HG03064 (cell line): ENCODE results near the gene TMEM63A.
"Not testable (repeated sequence)": the region's sequence is repeated elsewhere in the genome, so short reads cannot be mapped to it uniquely, and the experiment has no call there.

Experiments used
- ATAC-seq: cut with Tn5 transposase; IDR thresholded peaks from one replicate; pipeline ENCODE4 v1.9.1; 2021; ENCODE audit warnings: low read depth; ENCODE audit not compliant: unreplicated experiment

Gene TMEM63A

GRCh38 chr1:225823811-225824261 lies 58.3 kb downstream of the TMEM63A start:
- no peak for ATAC-seq

- no peak for ATAC-seq
Measured at GRCh38 chr1:225822655-225823403, 59.4 kb downstream of the TMEM63A start.

- no peak for ATAC-seq
Measured at GRCh38 chr1:225820522-225821120, 61.6 kb downstream of the TMEM63A start.

- ATAC-seq: no peak
Measured at GRCh38 chr1:225819346-225820192, 62.6 kb downstream of the TMEM63A start.

GRCh38 chr1:225818229-225818628 lies 64.0 kb downstream of the TMEM63A start:
- no peak for ATAC-seq

- no peak for ATAC-seq
Measured at GRCh38 chr1:225817611-225818061, 64.5 kb downstream of the TMEM63A start.

- no peak for ATAC-seq
Measured at GRCh38 chr1:225816643-225817538, 65.3 kb downstream of the TMEM63A start.

GRCh38 chr1:225815526-225816178 lies 66.5 kb downstream of the TMEM63A start:
- ATAC-seq: no peak

- not testable (repeated sequence) for ATAC-seq
Measured at GRCh38 chr1:225815090-225815489, 67.1 kb downstream of the TMEM63A start.

GRCh38 chr1:225814381-225814780 lies 67.8 kb downstream of the TMEM63A start:
- no peak for ATAC-seq

- no peak for ATAC-seq
Measured at GRCh38 chr1:225813214-225813964, 68.8 kb downstream of the TMEM63A start.

- no peak for ATAC-seq
Measured at GRCh38 chr1:225812488-225813213, 69.5 kb downstream of the TMEM63A start.

GRCh38 chr1:225811622-225812487 lies 70.3 kb downstream of the TMEM63A start:
- ATAC-seq: no peak

GRCh38 chr1:225810579-225811538 lies 71.3 kb downstream of the TMEM63A start:
- ATAC-seq: not testable (repeated sequence)

GRCh38 chr1:225809842-225810578 lies 72.2 kb downstream of the TMEM63A start, which contains the start of gene EPHX1:
TSS of gene EPHX1 (plus strand) at chr1:225810124. CDS start at chr1:225828730, 18,606 bp downstream.
- ATAC-seq: peak; percentile 97
